Muscle of leg (tissue), 16 donors: ENCODE data around the gene ATP8B2. TPM values are rescaled to one million over a fixed set of nuclear protein-coding genes. Genes with fewer than 3 reads are reported as not detected.
"Not testable (repeated sequence)": the region's sequence is repeated elsewhere in the genome, so short reads cannot be mapped to it uniquely, and the experiment has no call there.

Experiments
- DNase-seq: peaks from one replicate; pipeline ENCODE4 v3.0.0; 2013
- H3K27ac ChIP-seq: one replicate; pipeline ENCODE4 v1.5.1; 2013; ENCODE audit warnings: mild to moderate bottlenecking, low read length, control low read depth
- H3K27me3 ChIP-seq: one replicate; pipeline ENCODE4 v1.6.1; 2013; ENCODE audit warnings: low read length; ENCODE audit not compliant: control insufficient read depth, insufficient read depth
- H3K36me3 ChIP-seq: one replicate; pipeline ENCODE4 v1.6.1; 2013; ENCODE audit warnings: low read length; ENCODE audit not compliant: control insufficient read depth, insufficient read depth
- H3K4me1 ChIP-seq: one replicate; pipeline ENCODE4 v1.6.1; 2013; ENCODE audit warnings: low read length; ENCODE audit not compliant: control insufficient read depth, insufficient read depth
- H3K4me3 ChIP-seq: one replicate; pipeline ENCODE4 v1.5.1; 2013; ENCODE audit warnings: low read length, control low read depth
- H3K9me3 ChIP-seq: replicated peaks from 2 replicates; pipeline ENCODE4 v1.6.1; 2013; ENCODE audit warnings: low read depth, low read length; ENCODE audit not compliant: control insufficient read depth
- WGBS: methylation state at CpG from one replicate; pipeline ENCODE4 v1.1.5; 2013; ENCODE audit warnings: missing lambda C conversion rate; ENCODE audit not compliant: insufficient coverage; 5-methylcytosine and 5-hydroxymethylcytosine counted together
- long read RNA-seq, 11 donors: transcript quantifications; one replicate each; lab custom pipeline, GENCODE V29; 2026
- polyA plus RNA-seq, 8 donors: library from polyadenylated mRNA; unstranded; fragments of 120-200 nt; gene quantifications; one replicate each; pipeline versions ENCODE4 v1.2.1 to v1.2.3, GENCODE V29; 2013; ENCODE audit warnings: inconsistent platforms in 1 of 8, low replicate concordance in 1 of 8; ENCODE audit not compliant: insufficient read length in 8 of 8, insufficient read depth in 1 of 8
- total RNA-seq: library from RNA; stranded (reverse); fragments of 120-200 nt; gene quantifications from one replicate; pipeline ENCODE4 v1.2.4, GENCODE V29; 2013

ATP8B2 gene, protein sequence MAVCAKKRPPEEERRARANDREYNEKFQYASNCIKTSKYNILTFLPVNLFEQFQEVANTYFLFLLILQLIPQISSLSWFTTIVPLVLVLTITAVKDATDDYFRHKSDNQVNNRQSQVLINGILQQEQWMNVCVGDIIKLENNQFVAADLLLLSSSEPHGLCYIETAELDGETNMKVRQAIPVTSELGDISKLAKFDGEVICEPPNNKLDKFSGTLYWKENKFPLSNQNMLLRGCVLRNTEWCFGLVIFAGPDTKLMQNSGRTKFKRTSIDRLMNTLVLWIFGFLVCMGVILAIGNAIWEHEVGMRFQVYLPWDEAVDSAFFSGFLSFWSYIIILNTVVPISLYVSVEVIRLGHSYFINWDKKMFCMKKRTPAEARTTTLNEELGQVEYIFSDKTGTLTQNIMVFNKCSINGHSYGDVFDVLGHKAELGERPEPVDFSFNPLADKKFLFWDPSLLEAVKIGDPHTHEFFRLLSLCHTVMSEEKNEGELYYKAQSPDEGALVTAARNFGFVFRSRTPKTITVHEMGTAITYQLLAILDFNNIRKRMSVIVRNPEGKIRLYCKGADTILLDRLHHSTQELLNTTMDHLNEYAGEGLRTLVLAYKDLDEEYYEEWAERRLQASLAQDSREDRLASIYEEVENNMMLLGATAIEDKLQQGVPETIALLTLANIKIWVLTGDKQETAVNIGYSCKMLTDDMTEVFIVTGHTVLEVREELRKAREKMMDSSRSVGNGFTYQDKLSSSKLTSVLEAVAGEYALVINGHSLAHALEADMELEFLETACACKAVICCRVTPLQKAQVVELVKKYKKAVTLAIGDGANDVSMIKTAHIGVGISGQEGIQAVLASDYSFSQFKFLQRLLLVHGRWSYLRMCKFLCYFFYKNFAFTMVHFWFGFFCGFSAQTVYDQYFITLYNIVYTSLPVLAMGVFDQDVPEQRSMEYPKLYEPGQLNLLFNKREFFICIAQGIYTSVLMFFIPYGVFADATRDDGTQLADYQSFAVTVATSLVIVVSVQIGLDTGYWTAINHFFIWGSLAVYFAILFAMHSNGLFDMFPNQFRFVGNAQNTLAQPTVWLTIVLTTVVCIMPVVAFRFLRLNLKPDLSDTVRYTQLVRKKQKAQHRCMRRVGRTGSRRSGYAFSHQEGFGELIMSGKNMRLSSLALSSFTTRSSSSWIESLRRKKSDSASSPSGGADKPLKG
- 33.8 TPM for total RNA-seq
- polyA plus RNA-seq, result 10 to 100 TPM; 16.4 to 33.4 (median 24.2) TPM
- long read RNA-seq, donor 1, partial matches to known transcripts, result 0 of 1 reads
- long read RNA-seq, donor 1, other reads (novel, unspliced or antisense), result 0 of 1 reads
- long read RNA-seq, donor 2, result 0 reads
- long read RNA-seq, donor 3, partial matches to known transcripts, result 13 of 13 reads
- long read RNA-seq, donor 3, other reads (novel, unspliced or antisense), result 0 of 13 reads
- long read RNA-seq, donor 4, result 0 reads
- long read RNA-seq, donor 5, partial matches to known transcripts, result 21 of 22 reads
- long read RNA-seq, donor 5, other reads (novel, unspliced or antisense), result 0 of 22 reads
- long read RNA-seq, donor 6, result 0 reads
- long read RNA-seq, donor 7, result 0 reads
- long read RNA-seq, donor 8, partial matches to known transcripts, result 7 of 7 reads
- long read RNA-seq, donor 8, other reads (novel, unspliced or antisense), result 0 of 7 reads
- long read RNA-seq, donor 9, result 0 reads
- long read RNA-seq, donor 10, result 0 reads
- long read RNA-seq, donor 11, result 0 reads

DNA sequence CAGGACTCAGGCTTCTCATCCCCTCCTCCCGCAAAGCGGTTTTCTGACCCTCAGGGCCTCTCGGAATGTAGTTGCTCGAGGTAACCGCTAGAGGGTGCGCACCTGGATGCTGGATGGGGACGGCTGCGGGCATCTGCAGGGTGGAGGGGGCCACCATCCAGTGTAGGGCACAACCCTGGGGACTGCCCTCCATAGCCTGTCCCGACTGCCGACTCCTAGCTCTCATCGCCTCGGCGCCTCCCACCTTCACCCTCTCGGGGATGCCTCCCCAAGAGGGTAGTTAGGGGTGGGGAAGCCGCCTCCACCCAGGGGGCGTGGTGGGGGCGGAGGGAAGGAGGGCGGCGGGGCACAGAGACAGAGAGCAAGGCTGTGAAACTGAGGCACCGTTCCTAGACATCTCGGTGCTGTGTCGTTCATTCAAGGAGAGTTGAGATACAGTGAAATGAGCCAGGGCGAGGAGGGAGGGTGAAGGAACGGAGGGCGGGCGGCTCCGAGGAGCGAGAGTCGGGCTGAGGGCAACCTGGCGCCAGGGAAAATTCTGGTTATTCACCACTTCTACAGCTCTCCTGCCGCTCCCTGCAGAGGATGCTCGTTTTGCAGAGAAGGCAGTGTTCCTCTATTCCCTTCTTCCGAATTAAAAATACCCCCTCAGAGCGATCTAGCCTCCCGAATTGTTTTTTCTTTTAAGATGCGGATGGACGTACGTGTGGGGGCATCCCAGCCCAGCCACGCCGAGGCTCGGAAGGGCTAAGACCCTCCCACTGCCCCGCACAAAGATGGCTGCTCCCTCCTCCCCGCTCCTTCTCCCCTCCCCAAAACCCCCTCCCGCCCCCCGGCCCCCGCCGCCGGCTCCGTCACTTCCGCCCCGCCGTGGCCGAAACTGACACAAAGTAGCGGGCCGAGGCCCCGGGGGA, at the start of gene ATP8B2:
Gene ATP8B2, plus strand, starts transcription at position 857 of the 914 bp plus-strand sequence. CDS start 2,617 bp downstream, outside the sequence.
- H3K27ac ChIP-seq, result peak within 1 kb of the TSS; percentile 98
- H3K27me3 ChIP-seq, result peaks cover 15% of the 10 kb centered on the region
- H3K36me3 ChIP-seq, result peaks cover under 1% of the 10 kb centered on the region
- peak within 1 kb of the TSS; percentile 83 for H3K4me3 ChIP-seq
- peaks cover 48% of the 10 kb centered on the region for H3K4me1 ChIP-seq
- DNase-seq, result peak; percentile 94
- H3K9me3 ChIP-seq, result no peaks in the 10 kb centered on the region
- WGBS, result 0% methylated on average over 12 of the region's 56 CpGs

DNA sequence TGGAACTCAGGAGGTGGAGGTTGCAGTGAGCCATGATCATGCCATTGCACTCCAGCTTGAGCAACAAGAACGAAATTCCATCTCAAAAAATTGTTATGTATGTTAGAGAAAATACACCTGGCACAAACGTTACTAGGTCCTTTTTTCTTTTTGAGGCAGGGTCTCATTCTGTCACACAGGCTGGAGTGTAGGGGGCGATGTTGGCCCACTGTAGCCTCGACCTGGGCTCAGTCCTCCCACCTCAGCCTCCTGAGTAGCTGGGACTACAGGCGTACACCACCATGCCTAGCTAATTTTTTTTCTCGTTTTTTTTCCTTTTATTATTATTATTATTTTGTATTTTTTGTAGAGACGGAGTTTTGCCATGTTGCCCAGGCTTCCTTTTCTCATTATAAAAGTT, 48.5 kb upstream of the ATP8B2 start:
- no peak for DNase-seq
- peaks cover 14% of the 10 kb centered on the region for H3K36me3 ChIP-seq
- H3K4me1 ChIP-seq, result peaks cover 11% of the 10 kb centered on the region
- H3K27me3 ChIP-seq, result no peaks in the 10 kb centered on the region
- no peaks in the 10 kb centered on the region for H3K9me3 ChIP-seq
- no peak overlapping the region for H3K27ac ChIP-seq
- no peak overlapping the region for H3K4me3 ChIP-seq
- 50% methylated on average over 1 of the region's 7 CpGs for WGBS

DNA sequence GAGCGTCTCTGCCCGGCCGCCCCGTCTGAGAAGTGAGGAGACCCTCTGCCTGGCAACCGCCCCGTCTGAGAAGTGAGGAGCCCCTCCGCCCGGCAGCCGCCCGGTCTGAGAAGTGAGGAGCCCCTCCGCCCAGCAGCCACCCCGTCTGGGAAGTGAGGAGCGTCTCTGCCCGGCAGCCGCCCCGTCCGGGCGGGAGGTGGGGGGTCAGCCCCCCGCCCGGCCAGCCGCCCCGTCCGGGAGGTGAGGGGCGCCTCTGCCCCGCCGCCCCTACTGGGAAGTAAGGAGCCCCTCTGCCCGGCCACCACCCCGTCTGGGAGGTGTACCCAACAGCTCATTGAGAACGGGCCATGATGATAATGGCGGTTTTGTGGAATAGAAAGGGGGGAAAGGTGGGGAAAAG, 37.7 kb upstream of the ATP8B2 start:
- not testable (repeated sequence) for H3K4me1 ChIP-seq, H3K27ac ChIP-seq, H3K9me3 ChIP-seq, H3K27me3 ChIP-seq, H3K36me3 ChIP-seq, DNase-seq, H3K4me3 ChIP-seq
- no CpG with 5 or more reads among the region's 30 CpGs for WGBS

DNA sequence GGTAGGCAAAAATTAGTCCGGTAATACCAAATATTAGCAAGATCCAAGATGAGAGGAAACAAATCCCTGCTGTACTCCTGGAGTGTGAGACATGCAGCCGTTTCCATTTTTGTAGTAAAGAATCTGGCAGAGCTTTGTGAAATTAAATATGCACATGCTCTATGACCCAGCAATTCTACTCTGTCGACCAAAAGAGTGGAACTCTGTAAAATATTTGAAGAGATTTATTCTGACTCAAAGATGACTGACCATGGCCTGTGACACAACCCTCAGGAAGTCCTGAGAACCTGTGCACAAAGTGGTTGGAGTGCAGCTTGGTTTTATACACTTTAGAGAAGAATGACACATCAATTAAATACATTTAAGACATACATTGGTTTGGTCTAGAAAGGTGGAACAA, 36.7 kb upstream of the ATP8B2 start:
- Histone ChIP-seq H3K9me3 (no peaks in the 10 kb centered on the region), H3K4me3 (no peak overlapping the region), H3K27me3 (no peaks in the 10 kb centered on the region), H3K27ac (no peak overlapping the region), H3K4me1 (no peaks in the 10 kb centered on the region), H3K36me3 (no peaks in the 10 kb centered on the region)
- no CpG with 5 or more reads among the region's 3 CpGs for WGBS
- DNase-seq, result no peak

DNA sequence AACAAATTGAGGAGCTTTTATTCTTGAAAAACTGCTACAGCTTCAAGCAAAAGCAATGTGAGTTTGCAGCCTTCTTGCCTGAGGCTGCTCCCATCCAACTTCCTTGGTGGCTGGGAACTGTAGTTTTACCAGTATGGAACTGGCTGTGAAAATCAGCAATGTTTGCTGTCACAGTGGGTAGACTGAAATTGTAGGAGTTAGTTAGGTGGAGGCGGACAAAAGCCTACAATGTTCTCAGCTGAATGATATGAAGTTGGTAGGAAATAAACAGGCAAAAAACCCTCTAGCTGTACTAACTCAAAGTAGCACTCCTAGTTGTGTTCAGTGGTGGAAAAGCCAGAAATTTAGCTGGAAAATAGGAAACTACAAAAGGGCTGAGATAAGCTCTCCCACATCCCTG, 34.4 kb upstream of the ATP8B2 start:
- Histone ChIP-seq H3K4me3 (no peak overlapping the region), H3K27me3 (no peaks in the 10 kb centered on the region), H3K9me3 (peaks cover 7% of the 10 kb centered on the region), H3K4me1 (no peaks in the 10 kb centered on the region), H3K27ac (no peak overlapping the region), H3K36me3 (no peaks in the 10 kb centered on the region)
- DNase-seq, result no peak
- no CpG with 5 or more reads among the region's 1 CpG for WGBS

DNA sequence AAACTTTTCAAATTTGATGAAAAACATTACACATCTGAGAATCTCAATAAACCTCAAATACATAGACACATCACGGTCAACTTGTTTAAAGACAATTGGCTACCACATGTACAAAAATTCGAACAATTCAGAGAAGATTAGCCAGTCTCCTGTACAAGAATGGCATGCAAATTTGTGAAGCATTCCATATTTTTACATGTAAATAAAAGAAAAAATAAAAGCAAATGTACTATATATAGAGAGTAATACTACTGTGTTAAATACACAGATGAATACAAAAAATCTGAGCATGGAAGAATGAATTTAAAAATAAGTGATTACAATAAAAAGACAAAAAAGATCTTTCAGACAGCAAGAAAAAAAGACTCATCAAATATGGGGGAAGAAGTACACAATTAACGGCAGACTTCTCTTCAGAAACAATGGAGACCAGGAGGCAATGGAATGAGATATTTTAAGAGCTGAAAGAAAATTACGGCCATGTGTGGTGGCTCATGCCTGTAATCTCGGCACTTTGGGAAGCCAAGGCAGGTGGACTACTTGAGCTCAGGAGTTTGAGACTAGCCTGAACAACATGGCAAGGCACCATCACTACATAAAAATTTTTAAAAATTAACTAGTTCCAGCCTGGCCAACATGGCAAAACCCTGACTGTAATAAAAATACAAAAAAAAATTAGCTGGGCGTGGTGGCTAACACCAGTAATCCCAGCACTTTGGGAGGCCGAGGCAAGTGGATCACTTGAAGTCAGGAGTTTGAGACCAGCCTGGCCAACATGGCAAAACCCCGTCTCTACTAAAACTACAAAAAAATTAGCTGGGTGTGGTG, 29.7 kb upstream of the ATP8B2 start:
- Histone ChIP-seq H3K27me3 (no peaks in the 10 kb centered on the region), H3K4me3 (no peak overlapping the region), H3K36me3 (no peaks in the 10 kb centered on the region), H3K9me3 (peaks cover 7% of the 10 kb centered on the region), H3K4me1 (no peaks in the 10 kb centered on the region), H3K27ac (no peak overlapping the region)
- DNase-seq, result no peak
- WGBS, result no CpG with 5 or more reads among the region's 8 CpGs

DNA sequence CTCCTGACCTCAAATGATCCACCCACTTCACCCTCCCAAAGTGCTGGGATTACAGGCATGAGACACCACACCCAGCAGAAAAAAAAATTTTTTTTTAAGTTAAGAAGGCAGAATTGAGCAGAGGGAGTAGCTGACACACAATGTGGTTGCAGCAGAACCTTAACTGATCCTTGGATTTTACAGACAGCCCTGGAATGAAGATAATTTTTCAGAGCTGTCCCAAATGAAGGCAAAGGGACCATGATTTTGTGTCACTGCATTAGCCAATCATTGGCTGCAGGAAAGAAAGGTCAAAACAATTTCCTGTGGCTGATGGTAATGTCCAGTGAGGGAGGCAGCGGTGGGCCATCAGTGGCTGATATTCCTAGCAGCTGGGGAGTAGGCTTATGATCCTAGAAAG, 23.7 kb upstream of the ATP8B2 start:
- Histone ChIP-seq H3K27me3 (no peaks in the 10 kb centered on the region), H3K36me3 (no peaks in the 10 kb centered on the region), H3K9me3 (no peaks in the 10 kb centered on the region), H3K27ac (no peak overlapping the region), H3K4me1 (no peaks in the 10 kb centered on the region), H3K4me3 (no peak overlapping the region)
- no peak for DNase-seq
- no CpG with 5 or more reads among the region's 1 CpG for WGBS

DNA sequence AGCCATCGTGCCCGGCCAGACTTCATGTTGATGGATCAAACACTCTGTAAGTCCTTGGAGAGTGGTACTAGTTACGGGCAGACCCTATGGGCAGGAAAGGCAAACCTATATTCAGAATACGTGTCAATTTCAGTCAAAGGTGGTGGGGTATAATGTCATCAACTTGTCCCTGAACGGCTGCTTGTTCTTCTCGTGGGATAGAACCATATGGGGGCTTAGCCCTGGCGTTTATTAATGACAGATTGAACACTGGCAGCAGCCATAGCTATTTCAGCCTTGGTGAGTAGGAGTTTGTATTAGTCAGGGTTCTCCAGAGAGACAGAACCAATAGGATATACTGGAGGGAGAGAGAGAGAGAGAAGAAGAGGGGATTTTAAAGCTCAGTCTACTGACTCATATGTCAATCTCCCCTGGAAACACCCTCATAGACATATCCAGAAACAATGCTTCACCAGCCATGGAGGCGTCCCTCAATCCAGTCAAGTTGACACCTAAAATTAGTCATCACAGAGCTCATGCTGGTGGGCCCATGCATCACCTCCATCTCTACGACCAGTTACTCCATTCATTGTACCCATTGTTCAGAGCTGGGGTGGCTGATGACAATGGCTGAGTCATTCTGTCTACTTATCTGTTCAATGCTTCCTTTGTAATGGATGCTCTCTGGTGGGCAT, 20.5 kb upstream of the ATP8B2 start:
- no peaks in the 10 kb centered on the region for H3K4me1 ChIP-seq
- DNase-seq, result no peak
- no peak overlapping the region for H3K4me3 ChIP-seq
- no peaks in the 10 kb centered on the region for H3K36me3 ChIP-seq
- 77% methylated on average over 6 of the region's 9 CpGs for whole genome bisulfite sequencing
- H3K27me3 ChIP-seq, result no peaks in the 10 kb centered on the region
- no peak overlapping the region for H3K27ac ChIP-seq
- H3K9me3 ChIP-seq, result no peaks in the 10 kb centered on the region
